Gastrocnemius medialis (tissue), 4 donors: Measurements from ENCODE around the gene EVC2. TPM values are rescaled to one million over a fixed set of nuclear protein-coding genes. Genes with fewer than 3 reads are reported as not detected.

Source experiments
- ATAC-seq, 2 donors: fragments of 150-250 bp; one replicate each; pipeline ENCODE4 v1.9.1; 2016
- DNase-seq, 2 donors: peaks; one replicate each; pipeline ENCODE4 v3.0.0-alpha.2; 2019
- H3K27ac ChIP-seq, 4 donors: fragments of 200-600 bp; sonication (generic); 1 replicate in 1 of 4; 2 replicates in 3 of 4; pipeline ENCODE4 v1.5.1; 2016 to 2018; ENCODE audit warnings: mild to moderate bottlenecking in 2 of 4, moderate library complexity in 1 of 4
- H3K27me3 ChIP-seq, 3 donors: fragments of 200-600 bp; sonication (generic) in 2 of 3; 1 replicate in 1 of 3; 2 replicates in 2 of 3; pipeline versions ENCODE4 v1.5.1 to v1.6.0; 2016 to 2019; ENCODE audit warnings: mild to moderate bottlenecking in 1 of 3, moderate library complexity in 1 of 3
- H3K36me3 ChIP-seq, 2 donors: fragments of 200-600 bp; sonication (generic) in 1 of 2; one replicate each; pipeline ENCODE4 v1.5.1; 2017 to 2018
- H3K4me1 ChIP-seq, 2 donors: fragments of 200-600 bp; sonication (generic) in 1 of 2; one replicate each; pipeline ENCODE4 v1.5.1; 2016 to 2017; ENCODE audit warnings: mild to moderate bottlenecking in 2 of 2
- H3K4me3 ChIP-seq, 4 donors: fragments of 200-600 bp; sonication (generic) in 3 of 4; 1 replicate in 1 of 4; 2 replicates in 3 of 4; pipeline ENCODE4 v1.5.1; 2016 to 2019; ENCODE audit warnings: mild to moderate bottlenecking in 2 of 4
- H3K9me3 ChIP-seq, 3 donors: fragments of 200-600 bp; sonication (generic) in 2 of 3; 1 replicate in 1 of 3; 2 replicates in 2 of 3; pipeline ENCODE4 v1.5.1; 2016 to 2019
- CTCF ChIP-seq, 5 experiments: fragments of 450-650 bp in 3 of 5; fragments of 200-600 bp in 2 of 5; sonication (generic) in 2 of 5; IDR thresholded peaks in 4 of 5; conservative IDR thresholded peaks in 1 of 5; 1 replicate in 4 of 5; 2 replicates in 1 of 5; pipeline ENCODE4 v1.5.1; 2016 to 2019; ENCODE audit warnings: antibody characterized with exemption in 5 of 5, mild to moderate bottlenecking in 3 of 5, moderate library complexity in 3 of 5
- POLR2A ChIP-seq, 2 donors: fragments of 450-650 bp; IDR thresholded peaks; one replicate each; pipeline ENCODE4 v1.6.1; 2017; ENCODE audit warnings: antibody characterized with exemption in 2 of 2, mild to moderate bottlenecking in 2 of 2, moderate library complexity in 2 of 2
- in situ Hi-C, 4 donors: fragments of 200-750 bp; cut with MboI; loops; one replicate each; pipeline versions ENCODE4 v1.15.0 to v1.8.0; 2017; ENCODE audit warnings: low sequenced_read_pairs in 4 of 4
- intact Hi-C: fragments of 100-400 bp; cut with DNase I; formaldehyde crosslinking; loops from one replicate; pipeline ENCODE4 v1.15.1; 2023; ENCODE audit warnings: low total_unique reads
- total RNA-seq, 4 donors: library from RNA; depleted of rRNA; stranded (reverse); fragments of >200 nt; gene quantifications; one replicate each; pipeline versions ENCODE4 v1.1.0 to v1.2.3, GENCODE V29; 2016

Gene EVC2
- total RNA-seq, 4 donors from 2014 or later, result 0.62 to 1.7 (median 1.5) TPM

- Histone ChIP-seq H3K36me3 (no peaks in the 10 kb centered on the region), H3K27ac (no peak overlapping the region), H3K4me3 (no peak overlapping the region), H3K4me1 (no peaks in the 10 kb centered on the region), H3K27me3 (no peaks in the 10 kb centered on the region), H3K9me3 (no peaks in the 10 kb centered on the region)
- TF ChIP-seq CTCF (IDR thresholded peaks at IDR 0.05 in 4 of 5, conservative IDR thresholded peaks at IDR 0.05 in 1 of 5) (no peak), POLR2A (IDR thresholded peaks at IDR 0.05) (no peak)
- DNase-seq (no peak), ATAC-seq (no peak)
- in situ Hi-C loops (no loop called here), intact Hi-C loops (no loop called here)
These were observed 24.8 kb downstream of the EVC2 start for GRCh38 chr4:5683566-5683965.

DNA sequence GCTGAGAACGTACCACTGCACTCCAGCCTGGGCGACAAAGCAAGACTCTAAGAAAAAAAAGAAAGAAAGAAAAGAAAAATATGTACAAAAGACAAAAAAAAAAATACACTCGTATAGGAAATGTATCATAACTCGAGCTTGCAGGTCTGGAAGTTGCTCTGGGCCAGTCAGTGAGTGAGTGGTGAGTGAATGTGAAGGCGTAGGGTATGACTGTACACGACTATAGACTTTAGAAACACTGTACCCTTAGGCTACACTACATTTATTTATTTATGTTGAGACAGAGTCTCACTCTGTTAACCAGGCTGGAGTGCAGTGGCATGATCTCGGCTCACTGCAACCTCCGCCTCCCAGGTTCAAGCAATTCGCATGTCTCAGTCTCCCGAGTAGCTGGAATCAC lies 29.4 kb downstream of the EVC2 start:
- in situ Hi-C loops, result no loop called here
- TF ChIP-seq POLR2A (IDR thresholded peaks at IDR 0.05), result no peak
- TF ChIP-seq CTCF (IDR thresholded peaks at IDR 0.05 in 4 of 5, conservative IDR thresholded peaks at IDR 0.05 in 1 of 5), result no peak
- Histone ChIP-seq H3K4me1 (no peaks in the 10 kb centered on the region), H3K27ac (no peak overlapping the region), H3K9me3 (no peaks in the 10 kb centered on the region), H3K4me3 (no peak overlapping the region), H3K36me3 (no peaks in the 10 kb centered on the region), H3K27me3 (no peaks in the 10 kb centered on the region)
- ATAC-seq (no peak), DNase-seq (no peak)
- intact Hi-C loops, result no loop called here

DNA sequence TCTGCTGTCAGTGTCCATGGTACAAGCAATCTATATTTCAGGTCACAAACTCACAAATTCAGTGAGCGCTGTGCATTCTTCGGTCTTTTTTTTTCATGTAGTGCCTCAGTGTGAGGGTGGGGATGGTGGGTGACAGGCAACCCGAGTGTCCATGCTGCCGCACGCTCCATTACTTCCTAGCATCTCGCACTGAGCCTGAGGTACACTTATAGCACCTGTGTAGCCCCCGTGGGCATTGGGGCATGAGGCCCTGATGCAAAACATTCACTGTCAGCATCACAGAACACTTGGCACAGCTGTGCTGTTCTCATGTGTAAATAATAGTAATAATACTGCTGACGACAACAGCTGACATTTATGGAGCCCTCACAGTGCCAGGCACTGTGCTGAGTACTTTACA lies 31.6 kb downstream of the EVC2 start:
- intact Hi-C loops (no loop called here), in situ Hi-C loops (no loop called here)
- H3K27me3 ChIP-seq, result no peaks in the 10 kb centered on the region
- ATAC-seq, result no peak
- H3K4me1 ChIP-seq, result no peaks in the 10 kb centered on the region
- no peak overlapping the region for H3K27ac ChIP-seq
- H3K9me3 ChIP-seq, result no peaks in the 10 kb centered on the region
- DNase-seq, result no peak
- TF ChIP-seq POLR2A (IDR thresholded peaks at IDR 0.05), result no peak
- no peak for TF ChIP-seq CTCF (IDR thresholded peaks at IDR 0.05 in 4 of 5, conservative IDR thresholded peaks at IDR 0.05 in 1 of 5)
- no peaks in the 10 kb centered on the region for H3K36me3 ChIP-seq
- H3K4me3 ChIP-seq, result no peak overlapping the region

GRCh38 chr4:5666741-5667140 lies 41.6 kb downstream of the EVC2 start:
- no peak for ATAC-seq
- Histone ChIP-seq H3K4me3 (no peak overlapping the region), H3K27me3 (no peaks in the 10 kb centered on the region), H3K36me3 (no peaks in the 10 kb centered on the region), H3K9me3 (peaks cover 0 to 4% (median 0%) of the 10 kb centered on the region in 3 donors), H3K4me1 (no peaks in the 10 kb centered on the region), H3K27ac (no peak overlapping the region)
- no peak for DNase-seq
- intact Hi-C loops (no loop called here), in situ Hi-C loops (no loop called here)
- TF ChIP-seq POLR2A (IDR thresholded peaks at IDR 0.05) (no peak), CTCF (IDR thresholded peaks at IDR 0.05 in 4 of 5, conservative IDR thresholded peaks at IDR 0.05 in 1 of 5) (no peak)

DNA sequence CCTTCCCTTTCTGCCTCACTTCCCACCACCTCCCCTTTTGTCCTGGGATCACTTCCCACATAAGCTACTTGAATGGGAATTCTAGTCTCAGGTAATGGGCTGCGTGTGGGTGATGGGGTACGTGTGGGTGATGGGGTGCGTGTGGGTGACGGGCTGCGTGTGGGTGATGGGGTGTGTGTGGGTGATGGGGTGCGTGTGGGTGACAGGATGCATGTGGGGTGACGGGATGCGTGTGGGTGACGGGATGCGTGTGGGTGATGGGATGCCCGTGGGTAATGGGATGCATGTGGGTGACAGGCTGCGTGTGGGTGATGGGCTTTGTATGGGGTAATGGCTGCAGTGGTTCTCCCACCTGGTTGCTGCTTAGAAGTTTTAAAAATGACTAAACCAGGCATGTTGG lies 43.6 kb downstream of the EVC2 start:
- ATAC-seq, result no peak
- intact Hi-C loops (no loop called here), in situ Hi-C loops (no loop called here)
- no peak for DNase-seq
- TF ChIP-seq POLR2A (IDR thresholded peaks at IDR 0.05) (no peak), CTCF (IDR thresholded peaks at IDR 0.05 in 4 of 5, conservative IDR thresholded peaks at IDR 0.05 in 1 of 5) (no peak)
- H3K4me1 ChIP-seq, result no peaks in the 10 kb centered on the region
- peaks cover 0 to 4% (median 0%) of the 10 kb centered on the region in 3 donors for H3K9me3 ChIP-seq
- H3K27ac ChIP-seq, result no peak overlapping the region
- no peaks in the 10 kb centered on the region for H3K36me3 ChIP-seq
- H3K27me3 ChIP-seq, result no peaks in the 10 kb centered on the region
- H3K4me3 ChIP-seq, result no peak overlapping the region
